Measurements from ENCODE around the gene UNC79. TPM values are rescaled to one million over a fixed set of nuclear protein-coding genes. Genes with fewer than 3 reads are reported as not detected.
A peak's percentile ranks its signal among the peaks of the same experiment; 100 is the strongest.

Gene UNC79
- total and polyA plus RNA-seq, 2 donors from 2014 or later, result 0.56 to 0.79 TPM

DNA sequence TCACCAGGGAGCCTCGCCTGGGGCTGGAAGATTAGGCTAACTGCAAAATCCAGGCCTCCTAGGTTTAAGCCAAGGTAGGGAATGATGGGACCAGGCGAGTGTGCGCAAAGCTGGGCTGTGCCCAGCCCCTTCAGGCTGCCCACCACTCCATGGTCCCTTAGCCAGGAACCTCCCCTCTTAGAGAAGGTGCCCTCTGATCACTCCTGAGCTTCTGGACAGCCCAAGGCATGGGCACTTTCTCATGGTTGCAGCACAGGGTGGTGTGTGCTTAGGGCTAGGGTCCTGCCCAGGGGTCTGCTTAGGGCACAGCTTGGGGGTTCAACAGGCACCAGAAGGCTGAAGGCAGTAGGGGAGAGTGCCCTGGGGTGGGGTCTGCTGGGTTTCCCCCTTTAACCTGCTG is 288.5 kb downstream of the UNC79 start:
- Histone ChIP-seq H3K36me3 (ENCODE audit: control insufficient read depth in 2 of 3, insufficient read depth in 3 of 3, low read length in 3 of 3) (no peaks in the 10 kb centered on the region), H3K4me3 (ENCODE audit: low read length in 3 of 3) (no peak overlapping the region), H3K9me3 (ENCODE audit: control insufficient read depth in 2 of 3, insufficient read depth in 1 of 3, low read length in 3 of 3) (no peaks in the 10 kb centered on the region), H3K9ac (ENCODE audit: low read length in 3 of 3) (no peak overlapping the region), H3K4me1 (ENCODE audit: control insufficient read depth in 2 of 3, insufficient read depth in 2 of 3, low read depth in 1 of 3, low read length in 3 of 3) (no peaks in the 10 kb centered on the region), H3K27me3 (ENCODE audit: control insufficient read depth, insufficient read depth, low read length) (no peaks in the 10 kb centered on the region), H3K27ac (ENCODE audit: low read depth in 2 of 2, low read length in 2 of 2) (no peak overlapping the region)
- intact Hi-C loops (cut with DNase I), result no loop called here
- TF ChIP-seq, protein P1, sequence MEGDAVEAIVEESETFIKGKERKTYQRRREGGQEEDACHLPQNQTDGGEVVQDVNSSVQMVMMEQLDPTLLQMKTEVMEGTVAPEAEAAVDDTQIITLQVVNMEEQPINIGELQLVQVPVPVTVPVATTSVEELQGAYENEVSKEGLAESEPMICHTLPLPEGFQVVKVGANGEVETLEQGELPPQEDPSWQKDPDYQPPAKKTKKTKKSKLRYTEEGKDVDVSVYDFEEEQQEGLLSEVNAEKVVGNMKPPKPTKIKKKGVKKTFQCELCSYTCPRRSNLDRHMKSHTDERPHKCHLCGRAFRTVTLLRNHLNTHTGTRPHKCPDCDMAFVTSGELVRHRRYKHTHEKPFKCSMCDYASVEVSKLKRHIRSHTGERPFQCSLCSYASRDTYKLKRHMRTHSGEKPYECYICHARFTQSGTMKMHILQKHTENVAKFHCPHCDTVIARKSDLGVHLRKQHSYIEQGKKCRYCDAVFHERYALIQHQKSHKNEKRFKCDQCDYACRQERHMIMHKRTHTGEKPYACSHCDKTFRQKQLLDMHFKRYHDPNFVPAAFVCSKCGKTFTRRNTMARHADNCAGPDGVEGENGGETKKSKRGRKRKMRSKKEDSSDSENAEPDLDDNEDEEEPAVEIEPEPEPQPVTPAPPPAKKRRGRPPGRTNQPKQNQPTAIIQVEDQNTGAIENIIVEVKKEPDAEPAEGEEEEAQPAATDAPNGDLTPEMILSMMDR (IDR thresholded peaks at IDR 0.05; ENCODE audit: borderline replicate concordance, extremely low read depth, insufficient read depth), result no peak
- FAIRE-seq, result no peak
- no peak for DNase-seq

DNA sequence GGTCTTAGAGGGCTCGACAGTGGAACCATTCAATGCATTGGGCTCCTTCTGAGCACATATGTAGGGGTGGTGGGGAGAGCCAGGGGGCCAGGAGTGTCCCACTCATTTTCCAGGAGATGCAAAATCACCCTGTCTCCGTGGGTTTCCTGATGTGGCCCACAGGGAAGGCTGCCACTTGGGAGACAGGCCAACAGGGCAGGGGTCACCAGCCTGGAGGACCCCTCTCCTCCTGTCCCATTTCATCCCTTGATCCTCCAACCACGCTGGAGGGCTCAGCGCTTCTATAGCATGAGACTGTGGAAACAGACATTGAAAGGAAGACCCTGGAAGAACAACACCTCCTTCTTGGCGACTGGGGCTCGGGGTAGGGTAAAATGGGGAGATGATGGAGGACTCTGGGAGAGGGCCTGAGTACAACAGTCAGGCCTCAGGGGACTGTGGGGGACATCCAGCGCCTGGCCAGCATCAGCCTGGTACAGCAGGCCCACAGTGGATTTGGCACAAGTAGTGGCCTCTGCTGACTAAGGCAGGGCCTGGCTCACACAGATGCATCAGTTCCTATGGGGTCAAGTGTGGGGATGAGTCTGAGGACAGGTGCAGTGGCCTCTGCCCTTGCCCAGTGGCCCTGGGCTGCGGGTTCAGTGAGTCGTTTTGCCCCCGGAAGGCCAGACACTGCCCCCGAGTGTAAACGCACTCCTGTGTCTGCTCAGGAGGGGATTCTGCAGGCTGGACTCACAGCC is 289.5 kb downstream of the UNC79 start:
- FAIRE-seq, result no peak
- TF ChIP-seq, protein P1 (IDR thresholded peaks at IDR 0.05; ENCODE audit: borderline replicate concordance, extremely low read depth, insufficient read depth), result no peak
- Histone ChIP-seq H3K27ac (ENCODE audit: low read depth in 2 of 2, low read length in 2 of 2) (no peak overlapping the region), H3K4me3 (ENCODE audit: low read length in 3 of 3) (no peak overlapping the region), H3K4me1 (ENCODE audit: control insufficient read depth in 2 of 3, insufficient read depth in 2 of 3, low read depth in 1 of 3, low read length in 3 of 3) (no peaks in the 10 kb centered on the region), H3K36me3 (ENCODE audit: control insufficient read depth in 2 of 3, insufficient read depth in 3 of 3, low read length in 3 of 3) (no peaks in the 10 kb centered on the region), H3K9ac (ENCODE audit: low read length in 3 of 3) (no peak overlapping the region), H3K9me3 (ENCODE audit: control insufficient read depth in 2 of 3, insufficient read depth in 1 of 3, low read length in 3 of 3) (no peaks in the 10 kb centered on the region), H3K27me3 (ENCODE audit: control insufficient read depth, insufficient read depth, low read length) (no peaks in the 10 kb centered on the region)
- DNase-seq, result peak in 1 of 5 donors; percentile 31
- intact Hi-C loops (cut with DNase I), result no loop called here

DNA sequence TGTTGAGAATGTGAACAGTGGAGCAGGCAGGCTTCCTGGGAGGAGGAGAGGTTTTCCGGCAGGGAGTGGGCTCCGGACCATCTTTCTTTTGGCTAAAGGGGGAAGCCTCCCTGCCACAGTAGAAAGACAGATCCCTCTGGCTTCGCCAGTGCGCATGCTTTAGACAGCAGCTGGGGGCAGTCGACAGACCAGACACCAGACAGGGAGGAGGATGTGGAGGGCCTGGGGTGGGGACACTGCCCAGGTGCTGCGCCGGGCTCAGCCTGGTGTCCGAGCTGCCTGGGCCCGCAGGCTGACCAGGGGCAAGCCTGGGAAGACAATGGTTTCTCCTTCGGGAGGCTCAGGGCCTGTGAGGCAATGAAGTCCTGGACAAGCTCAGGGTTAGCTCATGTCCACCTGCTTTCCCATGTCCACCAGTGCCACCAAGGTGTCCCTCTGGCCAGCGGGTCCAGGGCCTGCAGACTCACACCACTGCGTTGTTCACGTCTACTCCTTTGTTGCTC is 290.3 kb downstream of the UNC79 start:
- TF ChIP-seq, protein P1 (IDR thresholded peaks at IDR 0.05; ENCODE audit: borderline replicate concordance, extremely low read depth, insufficient read depth), result no peak
- Histone ChIP-seq H3K27ac (ENCODE audit: low read depth in 2 of 2, low read length in 2 of 2) (no peak overlapping the region), H3K4me1 (ENCODE audit: control insufficient read depth in 2 of 3, insufficient read depth in 2 of 3, low read depth in 1 of 3, low read length in 3 of 3) (no peaks in the 10 kb centered on the region), H3K4me3 (ENCODE audit: low read length in 3 of 3) (no peak overlapping the region), H3K9ac (ENCODE audit: low read length in 3 of 3) (no peak overlapping the region), H3K9me3 (ENCODE audit: control insufficient read depth in 2 of 3, insufficient read depth in 1 of 3, low read length in 3 of 3) (no peaks in the 10 kb centered on the region), H3K36me3 (ENCODE audit: control insufficient read depth in 2 of 3, insufficient read depth in 3 of 3, low read length in 3 of 3) (no peaks in the 10 kb centered on the region), H3K27me3 (ENCODE audit: control insufficient read depth, insufficient read depth, low read length) (no peaks in the 10 kb centered on the region)
- intact Hi-C loops (cut with DNase I), result no loop called here
- no peak for FAIRE-seq
- DNase-seq, result no peak
